Midbrain (tissue), 1 donor: ENCODE measurements around the gene CYB5D1.
"Not testable (repeated sequence)": the region's sequence is repeated elsewhere in the genome, so short reads cannot be mapped to it uniquely, and the experiment has no call there.

ENCODE experiments used
- DNase-seq: peaks from one replicate; lab custom pipeline; 2025; lab: John Stamatoyannopoulos, UW

The CYB5D1 gene

GRCh38 chr17:7856011-7856810 is 1.6 kb upstream of the CYB5D1 start:
- DNase-seq, result no peak

- DNase-seq, result peak; percentile 97
These were observed 741 bp upstream of the CYB5D1 start, which contains the start of gene NAA38 for GRCh38 chr17:7856811-7857712. Gene NAA38 (minus strand): TSS chr17:7857559. CDS start chr17:7857463, 96 bp downstream.

GRCh38 chr17:7858522-7858810 is 663 bp downstream of the CYB5D1 start:
- DNase-seq, result no peak

- no peak for DNase-seq
These were observed 1.2 kb downstream of the CYB5D1 start for GRCh38 chr17:7859028-7859427.

GRCh38 chr17:7862692-7863437 is 5.1 kb downstream of the CYB5D1 start:
- DNase-seq, result peak; percentile 56

- not testable (repeated sequence) for DNase-seq
These were observed 6.6 kb downstream of the CYB5D1 start for GRCh38 chr17:7864384-7864783.

- no peak for DNase-seq
These were observed 7.3 kb downstream of the CYB5D1 start for GRCh38 chr17:7864995-7865650.

- no peak for DNase-seq
These were observed 10.1 kb downstream of the CYB5D1 start for GRCh38 chr17:7867881-7868329.

GRCh38 chr17:7873051-7873450 is 15.2 kb downstream of the CYB5D1 start:
- DNase-seq, result no peak

- DNase-seq, result no peak
These were observed 18.1 kb downstream of the CYB5D1 start for GRCh38 chr17:7875804-7876370.

GRCh38 chr17:7878234-7878633 is 20.4 kb downstream of the CYB5D1 start:
- DNase-seq, result no peak

- DNase-seq, result no peak
These were observed 22.5 kb downstream of the CYB5D1 start for GRCh38 chr17:7880076-7880868.

- no peak for DNase-seq
These were observed 23.7 kb downstream of the CYB5D1 start for GRCh38 chr17:7881276-7882054.

GRCh38 chr17:7882068-7882467 is 24.3 kb downstream of the CYB5D1 start:
- DNase-seq, result no peak

GRCh38 chr17:7882629-7883028 is 24.8 kb downstream of the CYB5D1 start:
- no peak for DNase-seq

- DNase-seq, result no peak
These were observed 26.1 kb downstream of the CYB5D1 start for GRCh38 chr17:7883781-7884386.

GRCh38 chr17:7884581-7885366 is 27.0 kb downstream of the CYB5D1 start:
- no peak for DNase-seq
